Measurements from ENCODE around the gene ACTN1.

ACTN1 gene

DNA sequence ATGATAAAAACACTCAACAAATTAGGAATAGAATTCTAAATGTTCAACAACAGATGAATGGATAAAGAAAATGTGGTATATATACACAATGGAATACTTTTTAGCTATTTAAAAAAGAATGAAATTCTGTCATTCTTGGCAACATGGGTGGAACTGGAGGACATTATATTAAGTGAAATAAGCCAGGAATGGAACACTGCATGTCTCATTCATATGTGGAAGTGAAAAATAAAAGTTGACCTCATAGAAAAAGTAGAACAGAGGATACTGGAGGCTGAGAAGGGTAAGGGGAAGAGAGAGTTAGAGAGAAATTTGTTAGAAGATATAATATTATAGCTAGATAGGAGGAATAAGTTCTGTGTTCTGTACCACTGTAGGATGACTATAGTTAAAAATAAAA is 150.4 kb downstream of the ACTN1 start:
- TF ChIP-seq CTCF (IDR thresholded peaks at IDR 0.05; ENCODE audit: low read depth, low read length) = no peak
- no peak for DNase-seq (ENCODE audit: extremely low read depth, low read depth)

DNA sequence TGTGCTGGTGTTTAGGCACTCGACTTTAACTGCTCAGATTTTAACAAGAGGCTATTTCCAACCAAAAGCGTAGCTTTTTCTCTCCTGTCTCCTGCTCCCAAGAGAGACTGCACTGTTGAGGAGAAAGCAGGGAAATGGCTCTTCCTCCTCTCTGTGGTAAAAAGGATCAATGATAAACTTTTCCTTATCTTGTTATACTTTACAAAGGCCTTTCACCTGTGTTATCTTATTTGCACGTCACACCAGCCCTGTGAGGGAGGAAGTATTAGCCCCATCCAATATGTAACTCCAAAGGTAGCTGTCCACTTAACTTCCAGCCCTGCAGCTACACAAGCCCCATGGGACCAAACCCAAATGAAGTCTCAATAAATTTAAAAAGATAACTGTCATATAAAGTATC is 153.4 kb downstream of the ACTN1 start:
- DNase-seq (ENCODE audit: extremely low read depth, low read depth) = no peak
- TF ChIP-seq CTCF (IDR thresholded peaks at IDR 0.05; ENCODE audit: low read depth, low read length) = no peak

DNA sequence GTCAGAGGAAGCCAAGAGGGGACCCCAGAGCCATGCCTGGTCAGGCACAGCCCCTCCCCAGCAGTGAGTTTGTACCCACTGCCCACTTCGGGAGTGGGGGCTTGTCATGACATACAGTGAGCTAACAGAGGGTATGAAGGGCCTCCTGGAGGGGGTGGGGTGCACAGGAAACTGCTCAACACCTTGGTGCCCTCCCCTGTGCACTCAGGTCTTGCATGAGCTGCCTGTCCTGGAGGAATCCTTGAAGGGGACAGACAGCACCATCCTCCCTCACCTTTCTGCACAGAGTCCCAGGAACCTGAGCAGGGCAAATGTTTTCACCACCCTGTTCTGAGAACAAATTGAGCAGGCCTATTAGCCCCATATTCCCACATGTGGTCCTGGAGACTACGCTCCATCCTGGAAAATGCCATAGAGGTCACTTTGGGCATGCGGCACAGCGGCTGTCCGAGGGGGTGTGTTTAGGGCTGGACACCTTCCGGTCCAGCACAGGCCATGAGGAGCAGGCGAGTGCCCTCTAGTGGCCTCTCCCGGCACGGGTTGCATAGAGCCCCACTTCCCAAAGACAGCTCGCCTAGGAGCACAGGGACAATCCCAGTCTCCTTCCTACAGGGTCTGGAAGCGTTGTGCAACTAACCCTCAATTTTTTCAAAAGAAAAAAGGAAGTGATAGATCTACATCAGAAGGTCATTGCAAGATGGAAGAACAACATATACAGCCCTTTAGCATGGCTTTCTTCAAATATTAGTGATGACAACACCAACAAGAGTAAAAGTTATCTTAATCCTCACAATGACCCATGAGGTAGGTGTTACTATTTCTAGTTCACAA is 154.4 kb downstream of the ACTN1 start:
- TF ChIP-seq CTCF (IDR thresholded peaks at IDR 0.05; ENCODE audit: low read depth, low read length) = peak; percentile 97
- peak; percentile 38 for DNase-seq (ENCODE audit: extremely low read depth, low read depth)

GRCh38 chr14:68824207-68824516 is 154.9 kb downstream of the ACTN1 start:
- no peak for DNase-seq (ENCODE audit: extremely low read depth, low read depth)
- no peak for TF ChIP-seq CTCF (IDR thresholded peaks at IDR 0.05; ENCODE audit: low read depth, low read length)

All from AG09319 (cell line).